Smooth muscle cell (in vitro differentiated cells): ENCODE measurements around the gene NAP1L4. TPM values are rescaled to one million over a fixed set of nuclear protein-coding genes. Genes with fewer than 3 reads are reported as not detected.

Experiments used
- DNase-seq: peaks from one replicate; lab custom pipeline; 2025; ENCODE audit not compliant: unreplicated experiment; lab: John Stamatoyannopoulos, UW
- H2AFZ ChIP-seq: fragments of 200-600 bp; sonication (generic); 2 replicates; pipeline ENCODE4 v1.6.0; 2016; ENCODE audit warnings: antibody characterized with exemption, low read depth, mild to moderate bottlenecking
- H3F3A ChIP-seq: fragments of 200-600 bp; sonication (generic); 2 replicates; pipeline ENCODE4 v1.6.0; 2017; ENCODE audit warnings: antibody characterized with exemption, low read depth
- H3K27ac ChIP-seq: fragments of 200-600 bp; sonication (generic); 2 replicates; pipeline ENCODE4 v1.5.1; 2016; ENCODE audit warnings: low read depth, mild to moderate bottlenecking
- H3K27me3 ChIP-seq: fragments of 200-600 bp; sonication (generic); 2 replicates; pipeline ENCODE4 v1.6.1; 2016; ENCODE audit warnings: low read depth, mild to moderate bottlenecking
- H3K36me3 ChIP-seq: fragments of 200-600 bp; sonication (generic); 2 replicates; pipeline ENCODE4 v1.5.1; 2016; ENCODE audit warnings: low read depth
- H3K4me1 ChIP-seq: fragments of 200-600 bp; sonication (generic); 2 replicates; pipeline ENCODE4 v1.5.1; 2016; ENCODE audit warnings: low read depth
- H3K4me2 ChIP-seq: fragments of 200-600 bp; sonication (generic); 2 replicates; pipeline ENCODE4 v1.6.0; 2016; ENCODE audit warnings: mild to moderate bottlenecking
- H3K4me3 ChIP-seq: fragments of 200-600 bp; sonication (generic); 2 replicates; pipeline ENCODE4 v1.5.1; 2016; ENCODE audit warnings: mild to moderate bottlenecking
- H3K79me2 ChIP-seq: fragments of 200-600 bp; sonication (generic); 2 replicates; pipeline ENCODE4 v1.6.0; 2016; ENCODE audit warnings: low read depth, mild to moderate bottlenecking
- H3K9ac ChIP-seq: fragments of 200-600 bp; sonication (generic); 2 replicates; pipeline ENCODE4 v1.6.0; 2016; ENCODE audit warnings: low read depth
- H3K9me3 ChIP-seq: fragments of 200-600 bp; sonication (generic); replicated peaks from 2 replicates; pipeline ENCODE4 v1.5.1; 2016; ENCODE audit warnings: low read depth
- H4K20me1 ChIP-seq: fragments of 200-600 bp; sonication (generic); 2 replicates; pipeline ENCODE4 v1.6.0; 2016; ENCODE audit warnings: low read depth
- WGBS: methylation state at CpG from one replicate; pipeline ENCODE4 v1.1.7; 2016; ENCODE audit warnings: low lambda C conversion rate; 5-methylcytosine and 5-hydroxymethylcytosine counted together
- polyA plus RNA-seq: library from polyadenylated mRNA; unstranded; fragments of >200 nt; fragmentation: Nextera tagmentation; extraction: Ambion mirVana; gene quantifications from 2 replicates; pipeline ENCODE4 v1.2.1, GENCODE V29; 2016
- total RNA-seq: library from RNA; depleted of rRNA; stranded (reverse); fragments of >200 nt; gene quantifications from 2 replicates; pipeline ENCODE4 v1.2.3, GENCODE V29; 2014
- TF ChIP-seq, protein P1 (sequence below): fragments of 200-600 bp; sonication (generic); IDR thresholded peaks from 2 replicates; pipeline ENCODE4 v1.5.1; 2017; ENCODE audit warnings: borderline replicate concordance, mild to moderate bottlenecking, antibody characterized with exemption; ENCODE audit not compliant: insufficient read depth, poor library complexity, severe bottlenecking

Gene NAP1L4
- total and polyA plus RNA-seq, 2 experiments from 2014 or later = 63.1 to 95.0 TPM

DNA sequence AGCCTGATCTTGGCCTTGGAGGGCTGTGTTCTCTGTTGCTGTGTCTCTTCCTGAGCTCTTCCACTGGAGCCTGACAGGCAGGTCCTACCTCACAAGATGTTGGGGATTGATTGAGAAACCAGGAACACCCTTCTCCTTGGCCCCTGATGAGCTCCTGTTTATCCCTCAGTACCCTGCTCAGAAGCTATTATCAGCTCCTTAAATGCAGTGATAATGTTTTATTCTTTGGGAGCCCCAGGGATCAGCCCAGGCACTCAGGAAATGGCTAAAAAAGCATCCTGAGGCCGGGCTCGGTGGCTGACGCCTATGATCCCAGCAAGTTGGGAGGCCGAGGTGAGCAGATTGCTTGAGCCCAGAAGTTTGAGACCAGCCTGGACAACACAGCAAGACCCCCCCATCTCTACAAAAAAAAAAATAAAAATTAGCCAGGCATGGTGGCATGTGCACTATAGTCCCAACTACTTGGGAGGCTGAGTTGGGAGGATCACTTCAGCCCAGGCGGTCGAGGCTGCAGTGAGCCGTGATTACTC is 58.0 kb downstream of the NAP1L4 start:
- TF ChIP-seq, protein P1, sequence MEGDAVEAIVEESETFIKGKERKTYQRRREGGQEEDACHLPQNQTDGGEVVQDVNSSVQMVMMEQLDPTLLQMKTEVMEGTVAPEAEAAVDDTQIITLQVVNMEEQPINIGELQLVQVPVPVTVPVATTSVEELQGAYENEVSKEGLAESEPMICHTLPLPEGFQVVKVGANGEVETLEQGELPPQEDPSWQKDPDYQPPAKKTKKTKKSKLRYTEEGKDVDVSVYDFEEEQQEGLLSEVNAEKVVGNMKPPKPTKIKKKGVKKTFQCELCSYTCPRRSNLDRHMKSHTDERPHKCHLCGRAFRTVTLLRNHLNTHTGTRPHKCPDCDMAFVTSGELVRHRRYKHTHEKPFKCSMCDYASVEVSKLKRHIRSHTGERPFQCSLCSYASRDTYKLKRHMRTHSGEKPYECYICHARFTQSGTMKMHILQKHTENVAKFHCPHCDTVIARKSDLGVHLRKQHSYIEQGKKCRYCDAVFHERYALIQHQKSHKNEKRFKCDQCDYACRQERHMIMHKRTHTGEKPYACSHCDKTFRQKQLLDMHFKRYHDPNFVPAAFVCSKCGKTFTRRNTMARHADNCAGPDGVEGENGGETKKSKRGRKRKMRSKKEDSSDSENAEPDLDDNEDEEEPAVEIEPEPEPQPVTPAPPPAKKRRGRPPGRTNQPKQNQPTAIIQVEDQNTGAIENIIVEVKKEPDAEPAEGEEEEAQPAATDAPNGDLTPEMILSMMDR = no peak
- Histone ChIP-seq H3K4me1 (no peaks in the 10 kb centered on the region), H3F3A (no peaks in the 10 kb centered on the region), H3K4me3 (no peak overlapping the region), H3K27me3 (no peaks in the 10 kb centered on the region), H3K4me2 (no peak overlapping the region), H3K9ac (no peak overlapping the region), H4K20me1 (no peaks in the 10 kb centered on the region), H3K27ac (peak overlapping the region; percentile 47), H3K79me2 (no peaks in the 10 kb centered on the region), H2AFZ (no peak overlapping the region), H3K9me3 (no peaks in the 10 kb centered on the region), H3K36me3 (no peaks in the 10 kb centered on the region)
- 95% methylated on average over 7 of the region's 7 CpGs for whole genome bisulfite sequencing
- no peak for DNase-seq

DNA sequence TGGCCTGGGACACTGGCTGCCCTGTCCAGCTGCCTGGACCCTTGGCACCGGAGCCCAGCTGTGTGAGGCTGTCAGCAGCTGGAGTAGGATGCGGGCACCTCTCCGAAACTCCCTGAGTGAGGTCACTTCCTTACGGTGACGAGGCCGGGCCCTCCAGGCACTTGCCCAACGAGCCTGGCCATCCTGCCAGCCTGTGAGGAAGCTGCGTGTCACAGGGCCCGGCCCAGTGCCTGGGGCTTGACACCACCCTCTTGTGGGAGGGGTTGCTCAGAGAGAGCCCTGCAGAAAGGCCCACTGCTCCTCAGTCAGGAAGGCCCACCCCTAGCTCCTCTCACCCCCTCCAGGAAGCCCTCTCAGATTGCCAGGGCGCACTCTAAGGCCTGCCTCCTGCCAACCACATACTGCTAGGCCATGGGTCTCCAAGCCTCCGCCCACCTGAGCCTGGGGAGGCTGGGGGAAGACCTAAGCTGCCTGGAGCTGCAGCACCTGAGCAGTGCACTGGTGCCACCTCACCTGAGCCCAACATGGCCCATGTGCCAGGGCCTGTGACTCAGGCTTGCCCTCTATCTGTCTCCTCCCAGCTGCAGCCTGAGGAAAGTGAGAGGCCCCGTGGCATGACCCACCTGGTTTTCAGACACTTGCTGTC is 58.6 kb downstream of the NAP1L4 start:
- no peaks in the 10 kb centered on the region for H3K4me1 ChIP-seq
- peaks cover 3% of the 10 kb centered on the region for H4K20me1 ChIP-seq
- H3K27ac ChIP-seq = peak overlapping the region; percentile 65
- no peak overlapping the region for H3K9ac ChIP-seq
- H2AFZ ChIP-seq = no peak overlapping the region
- H3K36me3 ChIP-seq = no peaks in the 10 kb centered on the region
- no peaks in the 10 kb centered on the region for H3K9me3 ChIP-seq
- H3F3A ChIP-seq = no peaks in the 10 kb centered on the region
- H3K4me2 ChIP-seq = no peak overlapping the region
- TF ChIP-seq, protein P1 = no peak
- DNase-seq = no peak
- H3K27me3 ChIP-seq = no peaks in the 10 kb centered on the region
- no peak overlapping the region for H3K4me3 ChIP-seq
- H3K79me2 ChIP-seq = no peaks in the 10 kb centered on the region
- WGBS = 63% methylated on average over 12 of the region's 12 CpGs

DNA sequence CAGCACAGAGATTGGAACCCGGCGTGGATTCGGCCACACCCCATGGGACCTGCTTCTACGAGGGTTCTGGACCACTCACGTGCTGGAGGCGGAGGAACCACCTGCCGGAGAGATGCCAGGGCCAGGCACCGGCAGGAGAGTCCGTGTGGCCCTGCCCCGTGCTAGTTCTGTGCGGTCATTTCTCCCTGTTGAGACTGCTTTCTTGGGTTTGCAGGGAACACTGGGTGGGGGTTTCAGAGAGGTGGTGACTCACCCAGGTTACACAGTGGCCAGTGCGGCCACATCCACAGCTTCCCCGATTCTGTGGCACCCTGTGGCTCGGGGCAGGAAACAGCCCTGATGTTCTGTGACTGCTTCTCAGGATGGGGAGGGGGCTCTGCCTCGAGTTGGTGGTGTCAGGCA is 59.3 kb downstream of the NAP1L4 start:
- no peak for DNase-seq
- peak overlapping the region; percentile 65 for H3K27ac ChIP-seq

More for the DNA sequence above, 59.3 kb downstream of the NAP1L4 start:
- Histone ChIP-seq H3K79me2 (peaks cover 4% of the 10 kb centered on the region), H3K9ac (no peak overlapping the region), H3K4me2 (no peak overlapping the region), H3K36me3 (no peaks in the 10 kb centered on the region), H3K4me3 (no peak overlapping the region), H2AFZ (no peak overlapping the region), H3F3A (no peaks in the 10 kb centered on the region), H4K20me1 (peaks cover 10% of the 10 kb centered on the region), H3K9me3 (no peaks in the 10 kb centered on the region), H3K27me3 (no peaks in the 10 kb centered on the region), H3K4me1 (peaks cover 4% of the 10 kb centered on the region)
- 78% methylated on average over 15 of the region's 15 CpGs for WGBS
- TF ChIP-seq, protein P1 = no peak
